ENCODE measurements around the gene TAP2.

GRCh38 chr6:32867554-32868256 is 29.2 kb upstream of the TAP2 start:
- no peak for TF ChIP-seq POLR2A (IDR thresholded peaks at IDR 0.05)
- TF ChIP-seq, protein P1, sequence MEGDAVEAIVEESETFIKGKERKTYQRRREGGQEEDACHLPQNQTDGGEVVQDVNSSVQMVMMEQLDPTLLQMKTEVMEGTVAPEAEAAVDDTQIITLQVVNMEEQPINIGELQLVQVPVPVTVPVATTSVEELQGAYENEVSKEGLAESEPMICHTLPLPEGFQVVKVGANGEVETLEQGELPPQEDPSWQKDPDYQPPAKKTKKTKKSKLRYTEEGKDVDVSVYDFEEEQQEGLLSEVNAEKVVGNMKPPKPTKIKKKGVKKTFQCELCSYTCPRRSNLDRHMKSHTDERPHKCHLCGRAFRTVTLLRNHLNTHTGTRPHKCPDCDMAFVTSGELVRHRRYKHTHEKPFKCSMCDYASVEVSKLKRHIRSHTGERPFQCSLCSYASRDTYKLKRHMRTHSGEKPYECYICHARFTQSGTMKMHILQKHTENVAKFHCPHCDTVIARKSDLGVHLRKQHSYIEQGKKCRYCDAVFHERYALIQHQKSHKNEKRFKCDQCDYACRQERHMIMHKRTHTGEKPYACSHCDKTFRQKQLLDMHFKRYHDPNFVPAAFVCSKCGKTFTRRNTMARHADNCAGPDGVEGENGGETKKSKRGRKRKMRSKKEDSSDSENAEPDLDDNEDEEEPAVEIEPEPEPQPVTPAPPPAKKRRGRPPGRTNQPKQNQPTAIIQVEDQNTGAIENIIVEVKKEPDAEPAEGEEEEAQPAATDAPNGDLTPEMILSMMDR (IDR thresholded peaks at IDR 0.05) = no peak

All from breast epithelium (tissue), 3 donors.